HG02642 (cell line): ENCODE data around the gene BABAM2.
"Not testable (repeated sequence)": the region's sequence is repeated elsewhere in the genome, so short reads cannot be mapped to it uniquely, and the experiment has no call there.

Source experiments
- ATAC-seq: cut with Tn5 transposase; IDR thresholded peaks from one replicate; pipeline ENCODE4 v1.9.1; 2021; ENCODE audit warnings: mild to moderate bottlenecking; ENCODE audit not compliant: unreplicated experiment, poor library complexity

The BABAM2 gene

DNA sequence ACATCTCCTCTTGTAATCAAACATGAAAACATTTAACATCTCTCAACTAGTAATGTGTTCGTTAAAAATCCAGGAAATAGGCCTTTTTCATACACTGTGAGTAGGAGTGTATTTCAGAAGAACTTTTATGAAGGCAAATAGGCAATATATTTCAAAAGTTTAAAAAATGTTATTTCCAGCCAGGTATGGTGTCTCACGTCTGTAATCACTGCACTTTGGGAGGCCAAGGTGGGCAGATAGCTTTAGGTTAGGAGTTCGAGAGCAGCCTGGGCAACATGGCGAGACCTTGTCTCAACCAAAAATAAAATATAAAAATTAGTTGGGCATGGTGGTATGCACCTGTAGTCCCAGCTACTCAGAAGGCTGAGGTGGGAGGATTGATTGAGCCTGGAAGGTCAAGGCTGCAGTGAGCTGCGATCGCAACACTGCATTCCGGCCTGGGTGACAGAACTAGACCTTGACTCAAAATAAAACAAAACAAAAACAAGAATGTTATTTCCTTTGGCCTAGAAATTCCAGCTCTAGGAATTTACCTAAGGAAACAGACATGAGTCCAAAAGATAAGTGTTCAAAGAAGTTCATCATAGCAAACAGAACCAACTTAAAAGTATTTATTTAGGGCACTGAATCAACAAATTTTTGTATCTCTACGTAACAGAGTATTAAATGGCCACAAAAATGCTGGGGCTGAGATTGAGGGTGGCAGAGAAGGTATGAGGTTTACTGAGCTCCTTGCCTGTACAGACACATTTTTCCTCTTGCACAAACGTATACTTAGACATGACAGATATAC lies 15.2 kb upstream of the BABAM2 start:
- ATAC-seq: no peak

DNA sequence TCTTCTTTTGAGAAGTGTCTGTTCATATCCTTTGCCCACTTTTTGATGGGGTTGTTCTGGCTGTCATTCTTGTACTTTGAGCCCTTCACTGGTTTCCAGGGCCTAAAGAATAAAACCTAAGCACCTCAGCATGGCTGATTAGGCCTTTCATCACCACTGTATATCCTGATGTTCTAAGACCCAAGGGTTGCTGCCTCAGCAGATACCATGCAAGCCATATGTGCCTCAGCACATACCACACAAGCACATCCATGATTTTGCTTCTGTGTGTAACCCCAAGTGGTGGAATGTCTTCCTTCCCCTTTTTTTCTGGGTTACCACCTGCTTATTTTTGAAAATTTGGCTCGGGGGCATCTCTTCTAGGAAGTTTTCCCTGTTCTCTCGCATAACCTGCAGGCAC lies 11.7 kb upstream of the BABAM2 start:
- no peak for ATAC-seq

DNA sequence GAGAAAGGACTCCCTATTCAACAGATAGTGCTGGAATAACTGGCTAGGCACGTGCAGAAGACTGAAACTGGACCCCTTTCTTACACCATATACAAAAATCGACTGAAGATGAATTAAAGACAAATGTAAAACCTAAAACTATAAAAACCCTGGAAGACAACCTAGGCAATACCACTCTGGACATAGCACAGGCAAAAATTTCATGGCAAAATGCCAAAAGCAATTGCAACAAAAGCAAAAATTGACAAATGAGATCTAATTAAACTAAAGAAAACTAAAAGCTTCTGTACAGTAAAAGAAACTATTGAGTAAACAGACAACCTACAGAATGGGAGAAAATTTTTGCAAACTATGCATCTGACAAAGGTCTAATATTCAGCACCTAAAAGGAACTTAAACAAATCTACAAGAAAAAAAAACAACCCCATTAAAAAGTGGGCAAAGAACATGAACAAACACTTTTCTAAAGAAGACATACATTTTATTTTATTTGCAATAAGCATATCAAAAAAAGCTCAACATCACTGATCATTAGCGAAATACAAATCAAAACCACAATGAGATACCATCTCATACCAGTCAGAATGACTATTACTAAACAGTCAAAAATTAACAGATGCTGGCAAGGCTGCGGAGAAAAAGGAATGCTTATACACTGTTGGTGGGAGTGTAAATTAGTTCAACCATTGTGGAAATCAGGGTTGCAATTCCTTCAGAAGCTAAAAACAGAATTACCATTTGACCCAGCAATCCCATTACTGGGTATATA lies 8.5 kb upstream of the BABAM2 start:
- ATAC-seq: not testable (repeated sequence)

DNA sequence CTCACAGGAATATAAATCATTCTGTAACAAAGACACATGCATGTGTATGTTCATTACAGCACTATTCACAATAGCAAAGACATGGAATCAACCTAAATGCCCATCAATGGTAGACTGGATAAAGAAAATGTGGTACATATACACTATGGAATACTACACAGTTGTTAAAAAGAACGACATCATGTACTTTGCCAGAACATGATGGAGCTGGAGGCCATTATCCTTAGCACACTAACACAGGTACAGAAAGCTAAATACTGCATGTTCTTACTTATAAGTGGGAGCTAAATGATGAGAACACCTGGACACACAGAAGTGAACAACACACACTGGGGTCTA lies 8.0 kb upstream of the BABAM2 start:
- not testable (repeated sequence) for ATAC-seq

DNA sequence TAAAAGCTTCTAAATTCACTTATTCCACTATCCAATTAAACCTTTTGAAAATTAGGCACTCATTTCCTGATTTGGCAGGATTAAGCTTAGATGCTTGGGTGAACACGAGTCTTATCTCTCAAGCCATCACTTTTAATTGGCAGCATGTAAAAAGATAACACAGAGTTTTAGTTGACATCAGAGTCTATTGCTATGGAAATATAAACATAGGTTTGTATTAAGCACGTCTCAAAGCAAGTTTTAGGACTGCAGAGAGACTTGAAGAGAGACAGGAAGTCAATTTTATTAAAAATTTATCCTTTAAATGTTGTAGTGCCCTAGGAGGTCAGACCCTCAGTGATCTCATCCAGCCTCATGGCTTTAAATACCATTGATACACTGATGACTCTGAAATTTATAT lies 5.9 kb upstream of the BABAM2 start:
- ATAC-seq: no peak

DNA sequence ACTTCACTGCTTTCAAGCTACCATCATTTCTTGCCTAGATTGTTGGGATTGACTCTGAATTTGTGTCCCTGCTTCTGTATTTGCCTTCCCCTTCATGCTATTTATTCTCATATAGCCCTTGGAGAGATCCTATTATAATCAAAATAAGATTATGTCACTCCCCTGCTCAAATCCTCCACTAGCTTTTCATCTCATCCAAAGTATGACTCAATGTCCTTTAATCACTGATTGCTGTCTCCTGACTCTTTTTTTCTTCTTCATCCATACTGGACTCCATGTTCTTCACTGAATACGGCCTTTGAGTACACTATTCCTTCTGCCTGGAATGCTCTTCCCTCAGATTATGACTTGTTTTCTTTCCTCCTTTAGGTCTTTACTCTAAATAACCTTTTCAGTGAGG lies 5.3 kb upstream of the BABAM2 start:
- no peak for ATAC-seq

DNA sequence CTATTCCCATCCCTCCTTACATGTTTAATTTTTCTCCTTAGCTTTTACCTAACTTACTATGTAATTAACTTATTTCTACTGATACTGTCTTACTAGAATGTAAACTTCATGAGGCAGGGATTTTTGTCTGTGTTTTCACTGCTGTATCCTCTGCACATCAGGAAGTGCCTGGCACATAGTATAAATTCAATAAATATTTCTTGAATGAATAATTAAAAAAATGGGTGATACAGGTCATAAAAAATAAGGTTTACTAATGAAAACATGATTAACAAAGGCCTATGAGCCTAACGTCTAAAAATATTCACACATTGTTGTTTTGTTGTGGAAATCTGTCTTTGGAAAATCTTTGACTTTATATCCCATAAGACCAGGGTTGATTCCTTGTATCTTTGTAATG lies 4.9 kb upstream of the BABAM2 start:
- no peak for ATAC-seq

DNA sequence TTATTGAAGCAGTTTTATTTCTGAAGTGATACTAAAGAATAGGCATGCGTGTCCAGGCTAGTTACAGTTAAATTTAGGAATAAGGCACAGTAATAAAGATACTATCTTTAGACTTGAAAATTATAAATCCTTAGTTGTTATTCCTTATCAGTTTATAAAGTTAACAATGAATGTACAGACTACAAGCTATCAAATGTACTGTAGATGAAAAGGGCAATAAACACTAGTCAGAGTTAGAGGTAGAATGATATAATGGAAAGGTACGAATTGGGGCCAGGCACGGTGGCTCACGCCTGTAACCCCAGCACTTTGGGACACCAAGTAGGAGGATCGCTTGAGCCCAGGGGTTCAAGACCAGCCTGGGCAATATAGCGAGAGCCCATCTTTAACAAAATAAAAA lies 4.2 kb upstream of the BABAM2 start:
- ATAC-seq: no peak

DNA sequence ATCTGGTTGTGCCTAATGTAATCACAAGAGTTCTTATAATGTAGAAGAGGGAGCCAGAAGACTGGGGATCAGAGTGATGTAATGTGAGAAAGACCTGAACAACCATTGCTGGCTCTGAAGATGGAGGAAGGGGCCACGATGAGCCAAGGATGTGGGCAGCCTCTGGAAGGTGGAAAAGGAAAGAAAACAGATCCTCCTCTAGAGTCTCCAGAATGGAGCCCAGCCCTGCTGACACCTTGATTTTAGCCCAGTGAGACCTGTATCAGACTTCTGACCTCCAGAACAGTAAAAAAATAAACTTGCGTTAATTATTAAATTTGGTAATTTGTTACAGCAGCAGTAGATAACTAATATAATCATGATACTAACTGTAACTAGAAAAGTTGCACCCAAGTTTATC lies 3.4 kb upstream of the BABAM2 start:
- ATAC-seq: no peak

DNA sequence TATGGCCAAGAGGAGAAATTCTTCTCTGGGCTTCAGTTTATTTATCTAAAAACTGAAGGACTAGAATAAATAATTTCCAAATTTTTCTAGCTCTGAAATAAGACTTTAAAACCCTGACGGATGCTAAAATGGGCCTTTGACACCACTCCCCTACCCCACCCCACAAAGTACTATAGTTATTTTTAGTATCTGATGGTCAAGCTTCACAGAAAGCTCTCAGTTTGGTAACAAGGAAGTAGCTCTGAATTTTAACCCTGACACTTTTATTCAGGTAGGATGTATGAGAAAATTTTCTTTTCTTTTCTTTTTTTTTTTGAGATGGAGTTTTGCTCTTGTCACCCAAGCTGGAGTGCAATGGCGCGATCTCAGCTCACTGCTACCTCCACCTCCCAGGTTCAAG lies 2.7 kb upstream of the BABAM2 start:
- ATAC-seq: no peak

DNA sequence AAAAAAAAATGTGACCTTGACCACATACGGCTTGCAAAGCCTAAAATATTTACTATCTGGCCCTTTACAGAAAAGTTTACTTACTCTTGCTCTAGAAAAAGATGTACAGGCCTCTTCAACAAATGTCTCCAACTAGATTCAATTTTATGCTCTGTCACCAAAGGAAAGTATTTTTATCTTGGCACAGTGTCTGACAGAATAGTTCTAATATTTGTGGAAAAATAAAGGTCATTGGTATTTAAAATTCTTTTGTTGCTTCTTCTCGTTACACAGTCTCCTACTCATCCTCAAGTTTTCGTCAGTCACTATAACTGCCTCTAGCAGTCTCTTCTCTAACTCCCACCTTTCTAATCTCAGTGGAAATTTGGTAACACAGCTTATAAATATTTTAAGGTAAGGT lies 1.7 kb upstream of the BABAM2 start:
- no peak for ATAC-seq

DNA sequence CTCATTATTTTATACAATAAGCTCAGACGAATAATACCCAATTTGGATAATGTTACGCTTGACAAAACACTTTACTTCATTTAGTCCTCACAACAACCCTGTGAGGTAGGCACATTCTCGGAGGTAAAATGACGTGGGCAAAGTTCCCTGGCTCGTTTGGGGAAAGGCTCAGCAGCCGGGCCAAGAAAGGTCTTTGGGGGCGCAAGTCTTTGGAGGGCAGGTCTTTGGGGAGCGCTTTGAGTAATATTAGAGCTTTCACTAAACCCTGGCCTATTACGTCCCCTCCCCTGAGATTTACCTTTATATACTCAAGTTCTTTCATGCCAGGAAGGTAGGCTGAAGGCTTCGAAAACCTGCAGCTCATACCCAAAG lies 769 bp upstream of the BABAM2 start:
- no peak for ATAC-seq

DNA sequence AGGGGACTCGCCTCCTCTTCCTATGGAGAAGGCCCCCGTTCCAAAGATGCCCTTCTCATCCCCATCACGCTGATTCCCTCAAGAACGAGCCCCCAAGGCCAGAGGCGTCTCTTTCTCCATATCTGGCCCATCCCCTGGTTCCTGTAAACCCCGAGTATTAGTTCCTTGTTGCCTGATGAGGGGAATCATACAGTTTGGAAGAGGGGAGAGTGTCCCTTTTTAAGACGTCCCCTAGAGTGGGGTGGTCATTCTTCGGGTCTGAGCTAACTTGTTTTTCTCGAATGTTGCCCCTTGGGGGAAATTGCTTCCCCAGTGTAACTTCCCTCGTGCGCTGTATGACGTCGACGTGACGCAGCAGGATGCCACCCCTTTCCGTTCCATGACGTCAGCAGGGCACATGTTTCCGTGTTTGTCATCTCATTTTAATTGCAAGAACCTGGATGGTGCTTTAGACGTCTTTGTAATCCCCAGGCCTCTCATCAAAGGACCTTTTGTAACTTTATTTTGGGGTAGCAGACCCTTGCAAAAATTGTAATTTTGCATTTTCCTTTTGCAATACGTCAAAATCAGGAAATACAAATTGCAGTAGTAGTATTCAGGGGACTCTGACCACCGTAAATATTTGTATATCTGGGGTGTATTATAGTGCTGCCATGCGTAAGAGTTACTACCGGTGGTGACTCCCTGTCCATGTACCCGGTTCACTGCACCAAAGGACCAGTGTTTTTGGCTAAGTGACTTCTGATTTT lies 569 bp downstream of the BABAM2 start:
- peak; percentile 22 for ATAC-seq

DNA sequence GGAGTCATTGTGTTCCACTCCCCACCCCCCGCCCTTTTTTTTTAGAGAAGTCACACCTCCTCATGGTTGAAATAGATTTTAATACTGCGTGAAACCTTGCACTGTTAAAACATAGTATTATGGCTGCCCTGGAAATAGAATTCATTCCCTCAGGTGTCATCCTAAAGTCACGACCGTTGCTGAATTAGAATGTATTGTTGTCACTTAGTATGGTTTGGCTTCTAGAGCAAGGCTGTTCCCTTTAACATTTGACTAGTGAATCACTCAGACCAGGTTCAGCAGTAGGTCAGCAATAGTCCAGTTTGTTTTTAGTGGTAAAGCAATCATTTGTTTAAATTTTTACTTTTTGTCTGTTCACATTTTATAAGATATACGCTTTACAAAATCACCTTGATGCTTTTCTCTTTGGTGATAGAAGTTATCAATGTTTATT lies 1.2 kb downstream of the BABAM2 start:
- no peak for ATAC-seq

DNA sequence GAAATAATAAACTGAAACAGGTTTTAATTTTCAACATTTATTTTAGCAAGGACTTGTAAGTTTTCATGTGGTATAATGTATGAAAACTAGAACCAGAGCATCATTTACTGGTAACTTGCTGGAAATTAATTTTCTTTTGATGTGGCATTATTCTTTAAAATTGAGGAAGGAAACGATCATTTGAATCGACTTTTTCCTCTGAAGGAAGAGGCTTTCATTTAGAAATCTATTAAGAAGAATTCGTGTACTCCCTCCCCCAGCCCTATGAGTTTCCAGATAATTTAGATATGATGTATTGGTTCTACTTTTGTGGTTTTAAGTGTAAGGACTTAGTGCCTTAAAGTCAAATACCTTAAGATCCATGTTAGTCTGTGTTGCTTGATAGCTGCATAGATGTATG lies 2.5 kb downstream of the BABAM2 start:
- no peak for ATAC-seq

DNA sequence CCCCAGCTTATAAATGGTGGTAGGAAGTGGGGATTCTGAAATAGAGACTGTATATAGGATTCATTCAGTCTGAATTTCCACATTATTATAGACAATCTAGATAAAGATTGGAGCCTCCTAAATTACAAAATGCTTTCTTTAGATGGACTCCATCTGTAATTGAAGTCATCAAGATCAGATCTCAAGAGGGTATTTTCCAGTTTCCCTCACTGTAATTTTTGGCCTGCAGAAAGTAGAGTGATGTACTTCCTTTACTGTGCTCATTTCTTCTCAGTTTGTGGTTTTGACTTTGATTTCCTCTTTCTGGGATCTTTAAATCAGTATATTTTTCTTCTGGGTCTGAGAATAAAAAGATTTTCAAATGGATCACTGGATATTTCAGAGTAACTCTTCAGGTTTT lies 7.2 kb downstream of the BABAM2 start:
- ATAC-seq: no peak

DNA sequence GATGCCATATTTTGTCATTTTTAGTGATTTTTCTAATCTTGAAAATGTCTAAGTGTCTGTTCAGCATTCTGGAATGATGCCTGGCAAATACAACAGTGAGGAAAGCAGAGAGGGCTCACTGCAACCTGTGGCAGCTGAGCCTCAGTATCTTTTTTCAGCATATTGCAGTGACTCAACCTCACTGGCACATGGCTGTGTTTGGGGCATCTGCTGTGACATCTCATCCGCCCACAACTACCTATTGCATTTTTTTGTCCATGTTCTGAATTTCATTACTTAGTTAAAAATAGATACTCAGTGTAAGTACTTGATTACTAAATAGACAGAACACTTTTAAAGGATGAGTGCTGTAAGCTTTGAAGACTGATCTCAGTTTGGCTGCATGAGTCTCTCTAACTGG lies 10.7 kb downstream of the BABAM2 start:
- no peak for ATAC-seq

DNA sequence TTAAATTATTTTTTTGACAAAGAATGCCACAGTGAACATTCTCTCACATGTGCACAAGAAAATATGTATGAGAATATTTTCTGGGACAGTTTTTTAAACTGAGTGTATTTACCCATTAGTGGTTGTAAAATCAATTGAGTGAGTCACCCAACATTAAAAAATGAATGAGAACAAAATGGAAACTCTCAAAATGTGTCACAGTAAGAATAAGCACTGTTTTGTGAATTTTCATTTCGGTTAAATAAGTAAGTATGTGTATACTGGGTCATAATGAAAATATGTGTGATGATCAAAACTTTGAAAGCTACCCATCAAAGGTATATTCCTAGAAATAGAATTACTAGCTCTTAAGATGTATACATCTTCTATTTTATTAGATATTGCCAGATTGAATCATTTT lies 11.6 kb downstream of the BABAM2 start:
- ATAC-seq: no peak

DNA sequence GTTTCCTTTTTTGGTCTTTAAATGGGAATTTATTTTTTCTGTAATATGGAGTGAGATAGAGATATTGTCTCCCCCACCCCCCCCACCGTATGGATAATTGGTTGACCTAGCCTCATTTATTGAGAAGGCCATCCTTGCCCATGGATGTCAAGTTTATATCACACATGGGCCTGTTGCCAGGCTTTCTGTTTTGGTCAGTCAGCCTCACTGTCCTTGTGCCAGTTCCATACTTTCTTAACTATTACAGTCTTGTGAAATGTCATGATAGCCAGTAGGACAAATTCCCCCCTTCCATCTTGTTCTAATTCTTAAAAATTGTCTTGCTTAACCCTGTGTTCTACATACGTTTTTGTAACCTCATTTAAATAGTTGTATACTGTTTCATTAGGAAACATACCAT lies 12.5 kb downstream of the BABAM2 start:
- ATAC-seq: no peak

DNA sequence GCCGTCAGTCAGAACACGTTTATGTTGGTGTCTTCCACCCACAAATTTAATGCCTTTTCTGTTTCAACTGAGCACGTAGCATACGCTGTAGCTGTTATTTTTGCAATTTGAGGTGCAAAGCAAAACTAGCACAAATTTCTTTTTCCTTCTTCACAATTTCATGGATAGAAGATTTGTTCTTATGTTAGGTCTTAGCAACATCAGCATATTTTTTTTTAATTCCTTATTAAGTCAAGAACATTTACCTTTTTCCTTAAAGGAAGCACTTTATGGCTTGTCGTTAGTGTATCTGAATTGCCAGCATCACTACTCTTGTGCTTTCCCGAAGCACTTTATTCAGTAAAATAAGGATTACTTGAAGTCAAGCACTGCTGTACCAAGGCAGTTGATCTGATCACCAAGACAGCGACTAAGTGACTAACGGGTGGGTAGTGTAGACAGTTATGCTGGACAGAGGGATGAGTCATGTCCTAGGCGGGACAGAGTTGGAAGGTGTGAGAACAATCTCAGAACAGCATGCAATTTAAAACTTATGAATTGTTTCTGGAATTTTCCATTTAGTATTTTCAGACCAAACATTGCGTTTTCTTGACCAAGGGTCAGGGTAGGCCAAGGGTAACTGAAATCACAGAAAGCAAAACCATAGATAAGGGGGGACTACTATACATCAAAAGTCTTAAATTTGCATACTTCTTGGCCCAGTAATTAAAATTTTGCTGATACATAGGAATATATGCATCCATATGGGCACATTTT lies 13.3 kb downstream of the BABAM2 start:
- no peak for ATAC-seq

DNA sequence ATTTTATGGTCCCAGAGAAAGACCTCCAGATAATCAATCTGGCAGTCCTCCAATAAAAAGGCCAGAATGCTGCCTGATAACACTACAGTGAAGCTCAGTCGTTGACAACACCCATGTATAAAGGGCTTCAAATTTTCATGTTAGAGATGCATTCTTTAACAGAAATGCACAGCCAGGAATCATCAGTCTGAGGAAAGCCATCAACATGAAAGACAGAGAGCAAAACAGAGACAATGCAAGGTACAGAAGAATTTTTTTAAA lies 13.8 kb downstream of the BABAM2 start:
- ATAC-seq: no peak
